GM21526 (cell line): Measurements from ENCODE around the gene RETSAT.
"Not testable (repeated sequence)": the region's sequence is repeated elsewhere in the genome, so short reads cannot be mapped to it uniquely, and the experiment has no call there.

Experiments used
- ATAC-seq: cut with Tn5 transposase; IDR thresholded peaks from one replicate; pipeline ENCODE4 v1.9.1; 2021; ENCODE audit warnings: moderate library complexity; ENCODE audit not compliant: unreplicated experiment, low FRiP score

Gene RETSAT

GRCh38 chr2:85383151-85383550 is 28.8 kb upstream of the RETSAT start:
- ATAC-seq, result not testable (repeated sequence)

- ATAC-seq, result no peak
Measured at GRCh38 chr2:85380048-85380447, 25.7 kb upstream of the RETSAT start.

- no peak for ATAC-seq
Measured at GRCh38 chr2:85378257-85378656, 23.9 kb upstream of the RETSAT start.

GRCh38 chr2:85377083-85377482 is 22.8 kb upstream of the RETSAT start:
- ATAC-seq, result no peak

- no peak for ATAC-seq
Measured at GRCh38 chr2:85376291-85377065, 22.1 kb upstream of the RETSAT start.

- ATAC-seq, result no peak
Measured at GRCh38 chr2:85371045-85371444, 16.7 kb upstream of the RETSAT start.

GRCh38 chr2:85369500-85369899 is 15.2 kb upstream of the RETSAT start:
- ATAC-seq, result no peak

GRCh38 chr2:85368921-85369320 is 14.6 kb upstream of the RETSAT start:
- ATAC-seq, result no peak

GRCh38 chr2:85367180-85367579 is 12.9 kb upstream of the RETSAT start:
- ATAC-seq, result no peak

GRCh38 chr2:85362653-85363387 is 8.5 kb upstream of the RETSAT start:
- not testable (repeated sequence) for ATAC-seq

- ATAC-seq, result no peak
Measured at GRCh38 chr2:85357736-85358135, 3.4 kb upstream of the RETSAT start.

- ATAC-seq, result no peak
Measured at GRCh38 chr2:85356186-85356585, 1.9 kb upstream of the RETSAT start.

GRCh38 chr2:85355521-85355920 is 1.2 kb upstream of the RETSAT start:
- ATAC-seq, result no peak

GRCh38 chr2:85355073-85355410 is 714 bp upstream of the RETSAT start:
- peak; percentile 2 for ATAC-seq

- peak; percentile 3 for ATAC-seq
Measured at GRCh38 chr2:85353876-85354285, 447 bp downstream of the RETSAT start.

GRCh38 chr2:85347599-85347998 is 6.7 kb downstream of the RETSAT start:
- ATAC-seq, result no peak

- ATAC-seq, result no peak
Measured at GRCh38 chr2:85344356-85344954, 9.9 kb downstream of the RETSAT start.

GRCh38 chr2:85343207-85343895 is 11.0 kb downstream of the RETSAT start:
- not testable (repeated sequence) for ATAC-seq

GRCh38 chr2:85342156-85342555 is 12.2 kb downstream of the RETSAT start:
- no peak for ATAC-seq

- ATAC-seq, result no peak
Measured at GRCh38 chr2:85341269-85342029, 12.9 kb downstream of the RETSAT start.
